GM10266 (cell line): Measurements from ENCODE around the gene TUBGCP3.

Experiments used
- DNase-seq: peaks from one replicate; pipeline ENCODE4 v3.0.0; 2012; ENCODE audit errors: extremely low spot score
- CTCF ChIP-seq: IDR thresholded peaks from 2 replicates; pipeline ENCODE4 v1.5.1; 2012; ENCODE audit warnings: mild to moderate bottlenecking, low read depth; ENCODE audit not compliant: control insufficient read depth, insufficient read depth; ENCODE audit errors: missing control alignments

Gene TUBGCP3

GRCh38 chr13:112627161-112627560 is 39.2 kb upstream of the TUBGCP3 start:
- TF ChIP-seq CTCF, result no peak
- no peak for DNase-seq

- no peak for TF ChIP-seq CTCF
- DNase-seq, result no peak
These were observed 38.8 kb upstream of the TUBGCP3 start for GRCh38 chr13:112626761-112627160.

- TF ChIP-seq CTCF, result no peak
- no peak for DNase-seq
These were observed 38.2 kb upstream of the TUBGCP3 start for GRCh38 chr13:112626124-112626523.

- DNase-seq, result no peak
- TF ChIP-seq CTCF, result no peak
These were observed 37.7 kb upstream of the TUBGCP3 start for GRCh38 chr13:112625698-112626097.

GRCh38 chr13:112624602-112625430 is 36.9 kb upstream of the TUBGCP3 start:
- no peak for DNase-seq
- no peak for TF ChIP-seq CTCF

- TF ChIP-seq CTCF, result no peak
- no peak for DNase-seq
These were observed 36.1 kb upstream of the TUBGCP3 start for GRCh38 chr13:112624040-112624439.

- DNase-seq, result no peak
- TF ChIP-seq CTCF, result no peak
These were observed 35.2 kb upstream of the TUBGCP3 start for GRCh38 chr13:112623051-112623711.
